Colonic mucosa (tissue), 4 donors: ENCODE data around the gene CDCA3. TPM values are rescaled to one million over a fixed set of nuclear protein-coding genes. Genes with fewer than 3 reads are reported as not detected.

ENCODE experiments used
- DNase-seq: peaks from one replicate; pipeline ENCODE4 v3.0.0-alpha.2; 2020
- H3K27ac ChIP-seq: fragments of 200-600 bp; one replicate; pipeline ENCODE4 v1.8.0; 2021
- H3K27me3 ChIP-seq: fragments of 200-600 bp; one replicate; pipeline ENCODE4 v1.8.0; 2021
- H3K36me3 ChIP-seq: fragments of 200-600 bp; one replicate; pipeline ENCODE4 v1.8.0; 2021
- H3K4me1 ChIP-seq: fragments of 200-600 bp; one replicate; pipeline ENCODE4 v1.8.0; 2021; ENCODE audit warnings: mild to moderate bottlenecking
- H3K4me3 ChIP-seq: fragments of 200-600 bp; one replicate; pipeline ENCODE4 v1.8.0; 2021
- H3K9ac ChIP-seq, 2 donors: one replicate each; pipeline ENCODE4 v1.7.0; 2013; ENCODE audit warnings: control low read depth in 2 of 2, low read depth in 2 of 2, low read length in 2 of 2
- H3K9me3 ChIP-seq: fragments of 200-600 bp; one replicate; pipeline ENCODE4 v1.8.0; 2021
- CTCF ChIP-seq: fragments of 200-600 bp; IDR thresholded peaks from one replicate; pipeline ENCODE4 v1.8.0; 2022; ENCODE audit warnings: antibody characterized with exemption, mild to moderate bottlenecking
- intact Hi-C: fragments of 100-400 bp; cut with DNase I; formaldehyde crosslinking; loops from one replicate; pipeline ENCODE4 v1.14.1; 2022
- total RNA-seq, 2 donors: library from RNA; stranded (reverse); fragmentation: NEBNext Ultra II Directional in 1 of 2; extraction: Animal tissue kit (Norgen Biotek cat#: 25700) in 1 of 2; gene quantifications; one replicate each; pipeline ENCODE4 v1.2.1, GENCODE V29; 2021
- donor health status: healthy.
- donor health status: DM: no; HTN: no; CAD: no.
- donor health status: DM: no; HTN: no; CAD: no.

Gene CDCA3
- total RNA-seq, 2 donors from 2014 or later, result 11.4 to 63.7 TPM

GRCh38 chr12:6817098-6817497 lies 34.0 kb downstream of the CDCA3 start:
- peaks cover 5% of the 10 kb centered on the region for H3K27me3 ChIP-seq
- no peak overlapping the region for H3K27ac ChIP-seq
- H3K36me3 ChIP-seq, result no peaks in the 10 kb centered on the region
- intact Hi-C loops, result no loop called here
- DNase-seq, result no peak
- H3K4me3 ChIP-seq, result no peak overlapping the region
- no peak overlapping the region for H3K9ac ChIP-seq
- TF ChIP-seq CTCF, result no peak
- no peaks in the 10 kb centered on the region for H3K4me1 ChIP-seq
- no peaks in the 10 kb centered on the region for H3K9me3 ChIP-seq

GRCh38 chr12:6816598-6816997 lies 34.5 kb downstream of the CDCA3 start:
- Histone ChIP-seq H3K9ac (no peak overlapping the region), H3K9me3 (no peaks in the 10 kb centered on the region), H3K4me3 (no peak overlapping the region), H3K4me1 (no peaks in the 10 kb centered on the region), H3K36me3 (no peaks in the 10 kb centered on the region), H3K27me3 (peaks cover under 1% of the 10 kb centered on the region), H3K27ac (no peak overlapping the region)
- intact Hi-C loops, result no loop called here
- TF ChIP-seq CTCF, result no peak
- no peak for DNase-seq

GRCh38 chr12:6813363-6813762 lies 37.7 kb downstream of the CDCA3 start:
- no peaks in the 10 kb centered on the region for H3K4me1 ChIP-seq
- H3K27ac ChIP-seq, result no peak overlapping the region
- H3K36me3 ChIP-seq, result no peaks in the 10 kb centered on the region
- H3K27me3 ChIP-seq, result no peaks in the 10 kb centered on the region
- TF ChIP-seq CTCF, result no peak
- no peak overlapping the region for H3K4me3 ChIP-seq
- intact Hi-C loops, result no loop called here
- H3K9me3 ChIP-seq, result no peaks in the 10 kb centered on the region
- no peak for DNase-seq
- no peak overlapping the region for H3K9ac ChIP-seq

- DNase-seq, result no peak
- Histone ChIP-seq H3K4me3 (no peak overlapping the region), H3K27me3 (no peaks in the 10 kb centered on the region), H3K4me1 (no peaks in the 10 kb centered on the region), H3K36me3 (no peaks in the 10 kb centered on the region), H3K27ac (no peak overlapping the region), H3K9ac (no peak overlapping the region), H3K9me3 (no peaks in the 10 kb centered on the region)
- intact Hi-C loops, result no loop called here
- TF ChIP-seq CTCF, result no peak
Measured at GRCh38 chr12:6810758-6811157, 40.3 kb downstream of the CDCA3 start.

- Histone ChIP-seq H3K4me1 (no peaks in the 10 kb centered on the region), H3K9ac (no peak overlapping the region), H3K27ac (no peak overlapping the region), H3K36me3 (no peaks in the 10 kb centered on the region), H3K9me3 (no peaks in the 10 kb centered on the region), H3K27me3 (no peaks in the 10 kb centered on the region), H3K4me3 (no peak overlapping the region)
- no peak for TF ChIP-seq CTCF
- intact Hi-C loops, result no loop called here
- DNase-seq, result no peak
Measured at GRCh38 chr12:6809056-6809455, 42.0 kb downstream of the CDCA3 start.

GRCh38 chr12:6807170-6807569 lies 43.9 kb downstream of the CDCA3 start:
- H3K27me3 ChIP-seq, result no peaks in the 10 kb centered on the region
- intact Hi-C loops, result no loop called here

More at GRCh38 chr12:6807170-6807569, 43.9 kb downstream of the CDCA3 start:
- no peak overlapping the region for H3K4me3 ChIP-seq
- DNase-seq, result no peak
- H3K27ac ChIP-seq, result no peak overlapping the region
- no peak for TF ChIP-seq CTCF
- no peak overlapping the region for H3K9ac ChIP-seq
- no peaks in the 10 kb centered on the region for H3K9me3 ChIP-seq
- H3K36me3 ChIP-seq, result no peaks in the 10 kb centered on the region
- no peaks in the 10 kb centered on the region for H3K4me1 ChIP-seq
